Neural crest cell (in vitro differentiated cells): ENCODE measurements around the gene PCGF3. TPM values are rescaled to one million over a fixed set of nuclear protein-coding genes. Genes with fewer than 3 reads are reported as not detected.
A peak's percentile ranks its signal among the peaks of the same experiment; 100 is the strongest.
"Not testable (repeated sequence)": the region's sequence is repeated elsewhere in the genome, so short reads cannot be mapped to it uniquely, and the experiment has no call there.

Experiments
- DNase-seq: peaks from one replicate; pipeline ENCODE4 v3.0.0; 2021; ENCODE audit warnings: low read depth, mixed read lengths, low spot score
- H3K27ac Mint-ChIP-seq: one replicate; pipeline ENCODE4 v1.8.0; 2021; ENCODE audit warnings: mild to moderate bottlenecking, mixed read lengths; ENCODE audit not compliant: unreplicated experiment
- H3K27me3 Mint-ChIP-seq: 2 replicates; pipeline ENCODE4 v1.8.0; 2021; ENCODE audit warnings: low read depth, mild to moderate bottlenecking, mixed read lengths
- H3K36me3 Mint-ChIP-seq: 2 replicates; pipeline ENCODE4 v1.8.0; 2021; ENCODE audit warnings: low read depth, mild to moderate bottlenecking, mixed read lengths
- H3K4me1 Mint-ChIP-seq: 2 replicates; pipeline ENCODE4 v1.8.0; 2021; ENCODE audit warnings: mixed read lengths
- H3K4me3 Mint-ChIP-seq: one replicate; pipeline ENCODE4 v1.8.0; 2021; ENCODE audit warnings: mild to moderate bottlenecking, mixed read lengths
- H3K9me3 Mint-ChIP-seq: 2 replicates; pipeline ENCODE4 v1.8.0; 2021; ENCODE audit warnings: mixed read lengths
- total RNA-seq: library from RNA; stranded (reverse); gene quantifications from 2 replicates; pipeline ENCODE4 v1.2.1, GENCODE V29; 2021
- TF ChIP-seq, protein P1 (sequence below): fragments of 200-600 bp; sonication (generic); conservative IDR thresholded peaks from 2 replicates; pipeline ENCODE4 v1.5.0; 2021; ENCODE audit warnings: antibody characterized with exemption, mild to moderate bottlenecking

Gene PCGF3
- total RNA-seq, 1 donor from 2014 or later = 58.5 TPM

DNA sequence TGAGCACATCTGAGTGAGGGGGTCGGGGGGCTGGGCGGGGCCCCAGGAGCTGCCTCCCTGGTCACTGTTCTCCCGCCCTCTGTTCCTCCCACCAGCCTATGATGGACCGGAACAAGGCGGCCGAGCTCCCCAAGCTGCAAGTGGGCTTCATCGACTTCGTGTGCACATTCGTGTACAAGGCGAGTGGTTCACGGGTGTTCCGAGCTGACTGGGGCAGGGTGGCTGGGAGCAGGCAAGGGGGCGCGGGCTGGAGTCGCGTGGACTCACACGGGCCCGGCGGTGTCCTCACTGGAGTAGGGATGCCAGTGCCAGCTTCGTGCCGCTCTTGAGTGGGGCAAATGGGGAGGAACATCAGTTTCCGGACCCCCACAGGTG, 39.2 kb upstream of the PCGF3 start:
- peaks cover 4% of the 10 kb centered on the region for H3K36me3 Mint-ChIP-seq
- no peak for DNase-seq
- H3K27ac Mint-ChIP-seq = no peak overlapping the region
- TF ChIP-seq, protein P1, sequence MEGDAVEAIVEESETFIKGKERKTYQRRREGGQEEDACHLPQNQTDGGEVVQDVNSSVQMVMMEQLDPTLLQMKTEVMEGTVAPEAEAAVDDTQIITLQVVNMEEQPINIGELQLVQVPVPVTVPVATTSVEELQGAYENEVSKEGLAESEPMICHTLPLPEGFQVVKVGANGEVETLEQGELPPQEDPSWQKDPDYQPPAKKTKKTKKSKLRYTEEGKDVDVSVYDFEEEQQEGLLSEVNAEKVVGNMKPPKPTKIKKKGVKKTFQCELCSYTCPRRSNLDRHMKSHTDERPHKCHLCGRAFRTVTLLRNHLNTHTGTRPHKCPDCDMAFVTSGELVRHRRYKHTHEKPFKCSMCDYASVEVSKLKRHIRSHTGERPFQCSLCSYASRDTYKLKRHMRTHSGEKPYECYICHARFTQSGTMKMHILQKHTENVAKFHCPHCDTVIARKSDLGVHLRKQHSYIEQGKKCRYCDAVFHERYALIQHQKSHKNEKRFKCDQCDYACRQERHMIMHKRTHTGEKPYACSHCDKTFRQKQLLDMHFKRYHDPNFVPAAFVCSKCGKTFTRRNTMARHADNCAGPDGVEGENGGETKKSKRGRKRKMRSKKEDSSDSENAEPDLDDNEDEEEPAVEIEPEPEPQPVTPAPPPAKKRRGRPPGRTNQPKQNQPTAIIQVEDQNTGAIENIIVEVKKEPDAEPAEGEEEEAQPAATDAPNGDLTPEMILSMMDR = no peak
- H3K4me1 Mint-ChIP-seq = no peaks in the 10 kb centered on the region
- no peaks in the 10 kb centered on the region for H3K27me3 Mint-ChIP-seq
- H3K4me3 Mint-ChIP-seq = no peak overlapping the region
- no peaks in the 10 kb centered on the region for H3K9me3 Mint-ChIP-seq

- H3K9me3 Mint-ChIP-seq = no peaks in the 10 kb centered on the region
- TF ChIP-seq, protein P1 = no peak
Observed at GRCh38 chr4:666822-667544, 38.6 kb upstream of the PCGF3 start.

DNA sequence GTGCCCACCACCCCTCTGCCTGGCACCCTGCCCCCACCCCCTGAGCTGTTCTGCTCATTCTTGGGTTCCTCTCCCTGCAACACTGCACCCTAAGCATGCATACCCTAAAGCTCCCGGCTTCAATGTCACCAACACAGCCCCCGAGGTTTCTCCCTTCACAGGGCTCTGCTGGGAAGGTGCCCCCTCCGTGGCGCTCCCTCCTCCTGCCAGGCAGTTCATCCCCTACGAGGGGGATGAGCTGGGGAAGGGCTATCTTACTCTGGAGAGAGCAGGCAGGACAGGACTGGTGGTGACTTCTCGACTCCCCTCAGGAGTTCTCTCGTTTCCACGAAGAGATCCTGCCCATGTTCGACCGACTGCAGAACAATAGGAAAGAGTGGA, 38.1 kb upstream of the PCGF3 start:
- Mint-ChIP-seq H3K9me3 (no peaks in the 10 kb centered on the region), H3K36me3 (peaks cover 4% of the 10 kb centered on the region), H3K4me3 (peak overlapping the region; percentile 58), H3K27me3 (no peaks in the 10 kb centered on the region), H3K4me1 (no peaks in the 10 kb centered on the region), H3K27ac (no peak overlapping the region)
- TF ChIP-seq, protein P1 = no peak
- no peak for DNase-seq

More at GRCh38 chr4:666822-667544, 38.6 kb upstream of the PCGF3 start:
- no peaks in the 10 kb centered on the region for H3K4me1 Mint-ChIP-seq
- DNase-seq = no peak
- H3K27me3 Mint-ChIP-seq = no peaks in the 10 kb centered on the region
- H3K36me3 Mint-ChIP-seq = peaks cover 4% of the 10 kb centered on the region
- peak overlapping the region; percentile 58 for H3K4me3 Mint-ChIP-seq
- no peak overlapping the region for H3K27ac Mint-ChIP-seq

GRCh38 chr4:668219-668618, 37.4 kb upstream of the PCGF3 start:
- peak overlapping the region; percentile 58 for H3K4me3 Mint-ChIP-seq
- H3K4me1 Mint-ChIP-seq, H3K9me3 Mint-ChIP-seq, H3K36me3 Mint-ChIP-seq, H3K27me3 Mint-ChIP-seq, H3K27ac Mint-ChIP-seq, DNase-seq: not testable (repeated sequence)

- H3K9me3 Mint-ChIP-seq, H3K4me1 Mint-ChIP-seq, H3K27me3 Mint-ChIP-seq, H3K27ac Mint-ChIP-seq, DNase-seq, H3K36me3 Mint-ChIP-seq: not testable (repeated sequence)
- H3K4me3 Mint-ChIP-seq = peak overlapping the region; percentile 73
Observed at GRCh38 chr4:669806-670559, 35.6 kb upstream of the PCGF3 start.

DNA sequence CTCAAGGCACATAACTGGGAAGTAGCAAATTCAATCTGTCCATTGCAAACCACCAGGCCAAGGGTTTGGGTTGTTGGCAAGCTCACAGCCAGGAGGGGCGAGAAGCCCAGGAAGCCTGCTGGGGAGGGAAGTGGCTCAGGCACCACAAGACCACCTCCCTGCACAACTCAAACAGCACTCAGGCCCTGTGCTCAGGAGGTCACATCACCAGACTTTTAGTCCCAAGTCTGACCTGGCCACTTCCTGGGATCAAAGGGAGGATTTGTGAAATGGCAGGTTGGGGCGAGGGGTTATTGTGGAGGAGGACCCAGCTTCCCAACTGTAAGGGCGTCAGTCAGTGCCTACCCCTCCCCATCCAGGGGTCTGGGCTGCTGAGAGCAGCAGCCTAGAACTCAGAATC, 33.9 kb upstream of the PCGF3 start:
- Mint-ChIP-seq H3K27me3 (no peaks in the 10 kb centered on the region), H3K4me1 (peaks cover 7% of the 10 kb centered on the region)

More for the DNA sequence above, 33.9 kb upstream of the PCGF3 start:
- Mint-ChIP-seq H3K4me3 (peak overlapping the region; percentile 89), H3K36me3 (peaks cover 7% of the 10 kb centered on the region), H3K9me3 (no peaks in the 10 kb centered on the region), H3K27ac (no peak overlapping the region)
- TF ChIP-seq, protein P1 = no peak
- DNase-seq = no peak
